SK-N-MC (cell line): ENCODE measurements around the gene PLCXD1.

Experiments used
- EZH2 ChIP-seq: fragments of 200-600 bp; sonication (generic); IDR thresholded peaks from one replicate; pipeline ENCODE4 v1.6.1; 2017; ENCODE audit warnings: antibody characterized with exemption
- POLR2AphosphoS5 ChIP-seq: IDR thresholded peaks from 2 replicates; pipeline ENCODE4 v1.6.1; 2012; ENCODE audit warnings: mild to moderate bottlenecking, low read depth, low read length, borderline replicate concordance

DNA sequence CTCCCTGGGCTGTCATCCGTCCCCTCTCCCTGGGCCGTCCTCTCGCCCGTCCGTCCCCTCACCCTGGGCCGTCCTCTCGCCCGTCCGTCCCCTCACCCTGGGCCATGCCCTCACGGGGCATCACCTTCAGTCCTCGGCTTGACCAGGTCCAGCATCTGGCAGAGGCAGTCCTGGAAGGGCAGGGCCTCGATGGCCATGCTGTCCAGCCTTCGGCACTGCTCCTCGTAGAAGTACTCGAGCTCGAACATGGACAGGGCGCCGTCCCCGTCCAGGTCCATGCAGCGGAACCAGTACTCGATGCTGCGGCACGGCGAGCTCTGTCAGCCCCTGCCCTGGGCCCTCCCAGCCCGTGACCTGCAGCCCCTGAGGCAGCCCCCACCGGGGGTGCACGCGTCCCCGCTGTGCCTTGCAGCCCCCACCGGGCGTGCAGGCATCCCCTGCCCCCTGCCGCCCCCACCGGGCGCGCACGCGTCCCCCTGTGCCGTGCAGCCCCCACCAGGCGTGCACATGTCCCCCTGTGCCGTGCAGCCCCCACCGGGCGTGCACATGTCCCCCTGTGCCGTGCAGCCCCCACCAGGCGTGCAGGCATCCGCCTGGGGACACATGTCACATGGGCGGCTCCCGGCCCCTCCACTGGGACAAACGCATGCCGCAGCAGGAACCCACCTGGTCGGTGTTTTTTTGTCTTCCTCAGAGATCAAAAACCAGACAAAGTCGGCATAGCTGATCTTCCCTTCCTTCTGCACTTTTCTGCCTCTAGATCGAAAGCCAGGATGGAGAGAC, 59.7 kb downstream of the PLCXD1 start:
- no peak for TF ChIP-seq POLR2AphosphoS5
- TF ChIP-seq EZH2 = no peak
